Measurements from ENCODE around the gene MAD1L1. TPM values are rescaled to one million over a fixed set of nuclear protein-coding genes. Genes with fewer than 3 reads are reported as not detected.

Gene MAD1L1
- total RNA-seq, 1 donor from 2014 or later = 56.2 TPM

DNA sequence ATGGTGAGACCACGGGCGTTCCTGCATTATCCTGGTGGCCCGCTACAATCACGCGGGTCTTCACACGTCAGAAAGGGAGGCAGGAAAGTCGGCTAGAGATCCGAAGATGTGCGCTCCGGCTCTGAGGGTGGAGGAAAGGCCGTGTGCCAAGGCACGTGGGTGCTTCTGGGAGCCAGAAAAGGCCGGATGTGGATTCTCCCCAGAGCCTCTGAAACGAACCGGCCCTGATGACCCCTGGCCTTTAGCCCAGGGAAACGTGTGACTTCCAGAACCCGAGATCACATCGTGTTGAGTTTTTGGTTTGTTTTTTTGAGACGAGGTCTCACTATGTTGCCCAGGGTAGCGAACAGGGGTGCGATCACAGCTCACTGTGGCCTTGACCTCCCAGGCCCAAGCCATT, 318.4 kb downstream of the MAD1L1 start:
- intact Hi-C loops (cut with micrococcal nuclease) = no loop called here
- peaks cover 3% of the 10 kb centered on the region for H3K27me3 Mint-ChIP-seq (ENCODE audit: insufficient read depth)
- DNase-seq (ENCODE audit: low spot score) = no peak
- H3K36me3 Mint-ChIP-seq (ENCODE audit: low read depth) = no peaks in the 10 kb centered on the region
- no peak overlapping the region for H3K27ac Mint-ChIP-seq
- no peak overlapping the region for H3K4me3 Mint-ChIP-seq
- H3K9me3 Mint-ChIP-seq = no peaks in the 10 kb centered on the region
- no peaks in the 10 kb centered on the region for H3K4me1 Mint-ChIP-seq (ENCODE audit: low read depth)

DNA sequence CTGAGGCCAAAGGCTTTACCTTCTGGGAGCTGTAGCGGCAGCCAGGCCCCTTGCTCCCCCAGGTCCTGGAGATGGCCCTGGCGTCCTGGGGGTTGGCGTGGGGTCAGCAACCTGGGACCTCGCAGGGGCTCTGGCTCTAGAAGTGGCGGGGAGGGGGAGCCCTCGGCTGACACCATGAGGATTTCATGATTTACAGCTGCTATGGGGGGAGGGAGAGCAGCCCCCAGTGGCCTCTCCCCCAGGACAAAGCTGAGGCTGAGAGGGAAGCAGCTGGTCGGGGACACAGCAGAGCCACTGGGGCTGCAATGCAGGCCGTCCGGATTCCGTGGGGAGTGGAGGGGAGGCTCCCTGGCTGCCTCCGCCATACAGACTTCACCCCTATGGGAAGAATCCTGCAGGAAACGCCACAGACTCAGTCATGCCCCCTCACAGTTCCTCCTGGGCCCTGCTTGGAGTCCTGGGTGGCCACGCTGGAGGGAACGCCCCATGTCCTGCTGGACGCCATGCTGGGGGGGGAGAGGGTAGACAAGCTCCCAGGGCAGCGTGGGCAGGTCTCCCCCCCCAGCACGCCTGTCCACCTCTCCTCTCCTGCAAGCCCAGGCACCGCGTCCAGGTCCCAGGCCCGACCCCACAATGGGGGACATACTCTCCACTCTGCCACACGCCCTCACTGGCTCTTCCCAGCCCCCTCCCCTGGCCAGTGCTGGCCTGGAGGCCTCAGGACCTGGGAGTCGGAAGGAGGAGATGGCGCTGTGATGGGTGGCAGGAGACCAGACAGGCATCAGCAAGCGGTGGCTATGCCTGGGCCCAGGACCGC, 319.1 kb downstream of the MAD1L1 start:
- Mint-ChIP-seq H3K4me1 (ENCODE audit: low read depth) (no peaks in the 10 kb centered on the region), H3K27me3 (ENCODE audit: insufficient read depth) (peaks cover 3% of the 10 kb centered on the region), H3K9me3 (no peaks in the 10 kb centered on the region), H3K27ac (no peak overlapping the region), H3K36me3 (ENCODE audit: low read depth) (no peaks in the 10 kb centered on the region), H3K4me3 (no peak overlapping the region)
- intact Hi-C loops (cut with micrococcal nuclease) = no loop called here
- DNase-seq (ENCODE audit: low spot score) = no peak

DNA sequence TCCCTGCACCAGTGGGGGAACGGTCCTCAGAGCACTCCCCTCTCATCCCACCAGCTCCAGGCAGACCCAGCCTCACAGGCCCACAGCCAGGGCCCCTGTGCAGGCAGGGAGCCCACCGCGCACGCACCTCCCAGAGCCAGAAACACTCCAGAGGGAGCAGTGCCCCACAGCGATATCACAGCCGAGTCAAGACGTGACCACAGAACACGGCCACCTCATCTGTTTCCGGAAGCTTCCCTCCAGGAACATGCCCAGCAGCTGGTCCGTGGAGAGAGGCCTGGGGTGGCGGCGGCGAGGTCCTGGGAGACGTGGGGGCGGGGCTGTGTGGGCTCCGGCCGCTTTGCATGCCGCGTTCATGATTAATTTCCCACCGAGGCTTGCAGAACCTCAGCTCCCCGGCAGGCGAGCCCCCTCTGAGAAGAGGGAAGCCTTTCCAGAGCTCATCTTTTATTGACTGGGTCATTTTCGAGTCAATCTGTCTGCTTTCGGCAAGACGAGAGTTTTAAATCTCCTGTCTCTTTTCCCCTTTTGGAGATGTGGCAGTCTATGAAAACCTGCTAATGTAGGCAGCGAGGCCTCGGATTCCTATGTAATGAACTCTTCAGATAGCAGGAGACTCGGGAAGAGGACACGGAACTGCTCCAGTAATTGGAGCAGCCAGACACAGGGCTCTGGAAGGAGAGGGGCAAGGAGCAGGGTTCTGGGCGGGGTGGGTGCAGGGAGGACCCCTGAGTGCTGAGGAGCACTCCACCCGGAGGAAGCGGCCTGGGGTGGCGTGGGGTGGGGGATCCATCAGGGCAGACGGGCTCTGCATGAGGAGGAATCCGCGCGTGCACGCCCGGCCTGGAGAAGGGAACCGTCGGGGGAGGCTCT, 319.9 kb downstream of the MAD1L1 start:
- Mint-ChIP-seq H3K27ac (no peak overlapping the region), H3K36me3 (ENCODE audit: low read depth) (no peaks in the 10 kb centered on the region), H3K27me3 (ENCODE audit: insufficient read depth) (peaks cover 3% of the 10 kb centered on the region), H3K4me3 (no peak overlapping the region), H3K9me3 (no peaks in the 10 kb centered on the region), H3K4me1 (ENCODE audit: low read depth) (no peaks in the 10 kb centered on the region)
- no peak for DNase-seq (ENCODE audit: low spot score)
- intact Hi-C loops (cut with micrococcal nuclease) = no loop called here

DNA sequence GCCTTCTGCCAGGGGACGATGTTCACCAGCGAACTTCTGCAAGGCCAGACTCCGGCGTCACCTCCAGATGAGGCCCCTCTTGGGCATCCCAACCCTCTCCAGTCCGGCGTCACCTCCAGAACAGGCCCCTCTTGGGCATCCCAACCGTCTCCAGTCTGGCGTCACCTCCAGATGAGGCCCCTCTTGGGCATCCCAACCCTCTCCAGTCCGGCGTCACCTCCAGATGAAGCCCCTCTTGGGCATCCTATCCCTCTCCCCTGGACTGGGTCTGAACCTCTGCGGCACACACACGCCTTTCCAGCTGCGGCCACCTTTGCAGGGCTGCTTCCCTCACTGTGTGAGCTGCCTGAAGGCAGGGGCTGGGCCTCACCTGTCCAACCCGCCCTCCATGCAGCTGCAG, 321.2 kb downstream of the MAD1L1 start:
- intact Hi-C loops (cut with micrococcal nuclease) = no loop called here
- H3K27me3 Mint-ChIP-seq (ENCODE audit: insufficient read depth) = no peaks in the 10 kb centered on the region
- no peaks in the 10 kb centered on the region for H3K9me3 Mint-ChIP-seq
- no peak for DNase-seq (ENCODE audit: low spot score)
- H3K4me3 Mint-ChIP-seq = no peak overlapping the region
- H3K4me1 Mint-ChIP-seq (ENCODE audit: low read depth) = no peaks in the 10 kb centered on the region
- no peak overlapping the region for H3K27ac Mint-ChIP-seq
- H3K36me3 Mint-ChIP-seq (ENCODE audit: low read depth) = no peaks in the 10 kb centered on the region

DNA sequence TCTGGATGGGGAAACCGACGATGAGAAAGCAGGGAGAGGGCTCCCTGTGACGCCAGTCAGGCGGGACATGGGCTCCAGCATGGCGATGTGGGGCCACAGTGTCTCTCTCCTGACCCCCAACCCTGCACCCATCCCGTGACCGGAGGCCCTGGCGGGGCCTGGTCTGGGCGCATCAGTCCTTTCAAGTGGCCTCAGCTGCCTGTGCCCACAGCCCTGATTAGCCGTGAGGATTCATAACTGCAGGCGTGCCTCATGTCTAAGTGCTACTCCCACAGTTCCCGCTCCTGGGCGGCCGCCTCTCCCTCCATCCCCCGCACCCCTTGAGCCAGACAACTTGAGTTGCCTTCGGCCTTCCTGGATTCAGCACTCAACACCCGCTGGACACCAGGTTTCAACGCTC, 321.9 kb downstream of the MAD1L1 start:
- no peak overlapping the region for H3K4me3 Mint-ChIP-seq
- no peak for DNase-seq (ENCODE audit: low spot score)
- H3K9me3 Mint-ChIP-seq = no peaks in the 10 kb centered on the region
- H3K27me3 Mint-ChIP-seq (ENCODE audit: insufficient read depth) = no peaks in the 10 kb centered on the region
- no peaks in the 10 kb centered on the region for H3K4me1 Mint-ChIP-seq (ENCODE audit: low read depth)
- H3K27ac Mint-ChIP-seq = no peak overlapping the region
- no peaks in the 10 kb centered on the region for H3K36me3 Mint-ChIP-seq (ENCODE audit: low read depth)
- intact Hi-C loops (cut with micrococcal nuclease) = no loop called here

DNA sequence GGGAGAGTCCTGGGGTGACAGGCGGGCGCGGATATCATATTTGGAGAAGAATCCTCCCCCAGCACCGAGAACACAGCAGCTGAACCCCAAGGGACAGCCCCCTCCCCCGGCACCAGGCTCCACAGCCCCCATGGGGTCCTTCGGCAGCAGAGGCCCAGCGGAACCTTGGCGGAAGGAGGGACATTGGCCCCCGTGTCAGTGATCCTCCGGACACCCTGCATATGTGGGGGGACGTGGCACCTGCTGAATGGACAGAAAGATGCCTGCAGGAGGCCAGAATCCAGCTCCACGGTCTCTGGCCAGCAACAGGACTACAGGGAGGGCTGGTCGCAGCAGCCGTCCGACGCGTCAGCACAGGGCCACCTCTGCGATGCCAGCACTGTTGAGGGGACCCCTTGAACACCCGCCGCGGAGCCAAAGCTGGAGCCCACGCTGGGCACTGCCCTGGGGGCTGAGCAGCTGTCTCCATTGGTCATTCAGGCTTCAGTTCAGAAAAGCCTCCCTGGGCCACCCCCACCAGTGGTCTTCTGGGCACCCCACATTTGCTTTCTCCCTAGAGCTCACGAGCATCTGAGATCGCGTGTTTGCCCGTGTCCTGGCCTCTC, 322.6 kb downstream of the MAD1L1 start:
- no peak overlapping the region for H3K4me3 Mint-ChIP-seq
- no peaks in the 10 kb centered on the region for H3K4me1 Mint-ChIP-seq (ENCODE audit: low read depth)
- H3K27ac Mint-ChIP-seq = no peak overlapping the region
- intact Hi-C loops (cut with micrococcal nuclease) = no loop called here
- H3K36me3 Mint-ChIP-seq (ENCODE audit: low read depth) = no peaks in the 10 kb centered on the region
- H3K27me3 Mint-ChIP-seq (ENCODE audit: insufficient read depth) = no peaks in the 10 kb centered on the region
- DNase-seq (ENCODE audit: low spot score) = no peak
- H3K9me3 Mint-ChIP-seq = no peaks in the 10 kb centered on the region

DNA sequence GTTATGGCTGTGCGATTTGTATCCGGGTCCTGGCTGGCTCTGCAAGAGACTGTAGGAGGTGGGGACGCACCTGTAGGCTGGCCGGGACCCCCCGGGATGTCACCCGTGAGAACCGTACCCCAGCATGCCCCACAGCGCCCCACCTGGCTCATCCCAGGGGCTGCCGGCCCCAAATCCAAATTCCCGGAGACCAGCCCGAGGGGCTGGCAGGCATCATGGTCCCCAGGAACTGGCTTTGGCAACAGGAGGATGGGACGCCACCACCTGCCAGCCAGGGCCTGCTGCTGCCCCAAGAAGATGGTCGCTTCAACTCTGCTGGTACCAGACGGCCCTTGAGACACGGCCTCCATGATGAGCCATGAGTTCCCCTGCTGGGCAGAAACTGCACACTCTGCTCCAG, 323.3 kb downstream of the MAD1L1 start:
- Mint-ChIP-seq H3K4me3 (no peak overlapping the region), H3K36me3 (ENCODE audit: low read depth) (no peaks in the 10 kb centered on the region), H3K9me3 (no peaks in the 10 kb centered on the region), H3K27me3 (ENCODE audit: insufficient read depth) (no peaks in the 10 kb centered on the region), H3K27ac (no peak overlapping the region), H3K4me1 (ENCODE audit: low read depth) (no peaks in the 10 kb centered on the region)
- intact Hi-C loops (cut with micrococcal nuclease) = no loop called here
- no peak for DNase-seq (ENCODE audit: low spot score)

DNA sequence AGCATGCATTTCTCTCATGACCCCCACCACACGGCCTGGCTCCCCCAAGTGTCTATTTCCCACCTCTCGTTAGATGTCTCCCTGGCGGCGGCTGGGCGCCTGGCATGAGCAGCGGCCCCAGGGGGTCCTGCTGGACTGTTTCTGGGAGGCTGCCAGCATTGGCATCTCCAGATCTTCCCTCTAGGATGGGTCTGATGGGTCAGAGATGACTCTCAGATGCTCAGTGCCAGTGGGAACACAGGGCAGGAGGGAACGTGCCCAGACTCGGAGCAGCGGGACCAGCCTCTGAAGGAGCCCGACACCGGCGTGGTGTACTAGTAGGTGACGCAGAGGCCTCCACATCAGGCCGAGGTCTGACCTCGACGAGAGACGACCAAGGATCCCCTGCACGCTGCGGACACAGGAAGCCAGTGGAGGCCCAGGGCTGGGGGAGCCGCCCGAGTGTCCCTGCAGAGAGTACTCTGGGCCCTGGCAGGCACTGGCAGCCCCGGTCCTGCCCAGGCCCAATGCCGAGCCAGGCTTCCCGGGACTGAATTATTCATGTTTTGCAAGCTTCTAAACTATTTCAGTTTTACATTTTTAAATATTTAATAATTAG, 323.8 kb downstream of the MAD1L1 start:
- intact Hi-C loops (cut with micrococcal nuclease) = no loop called here
- Mint-ChIP-seq H3K4me1 (ENCODE audit: low read depth) (no peaks in the 10 kb centered on the region), H3K9me3 (no peaks in the 10 kb centered on the region), H3K27ac (no peak overlapping the region), H3K4me3 (no peak overlapping the region), H3K27me3 (ENCODE audit: insufficient read depth) (no peaks in the 10 kb centered on the region), H3K36me3 (ENCODE audit: low read depth) (no peaks in the 10 kb centered on the region)
- DNase-seq (ENCODE audit: low spot score) = no peak

DNA sequence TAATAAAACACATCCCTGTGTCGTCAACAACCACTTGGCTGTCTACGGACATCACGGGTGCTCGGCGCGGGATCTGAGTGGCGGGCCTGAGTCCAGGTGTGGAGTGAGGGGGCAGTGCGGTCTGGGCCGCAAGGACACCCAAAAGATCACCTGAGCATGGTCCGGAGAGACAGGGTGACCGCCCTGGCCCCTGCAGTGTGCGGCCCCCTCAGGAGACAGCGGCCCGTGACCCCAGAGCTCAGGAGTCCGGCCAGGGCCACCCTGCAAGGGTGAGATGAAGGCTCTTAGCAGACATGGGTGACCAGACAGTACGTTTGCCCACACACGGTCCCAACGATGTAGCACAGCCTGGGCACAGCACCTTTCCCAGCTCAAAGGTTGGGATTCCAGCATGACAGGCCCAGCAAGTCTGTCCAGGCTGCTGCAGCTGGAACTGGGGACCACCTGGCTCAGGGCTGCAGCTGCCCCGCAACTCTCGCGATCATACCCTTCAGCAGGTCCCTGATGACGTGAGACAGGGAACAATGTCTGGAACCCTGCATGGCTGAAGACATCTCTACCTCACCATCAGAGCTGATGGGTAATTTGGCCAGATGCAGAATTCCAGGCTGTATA, 324.9 kb downstream of the MAD1L1 start:
- Mint-ChIP-seq H3K36me3 (ENCODE audit: low read depth) (no peaks in the 10 kb centered on the region), H3K4me1 (ENCODE audit: low read depth) (no peaks in the 10 kb centered on the region), H3K27ac (no peak overlapping the region), H3K27me3 (ENCODE audit: insufficient read depth) (no peaks in the 10 kb centered on the region), H3K9me3 (no peaks in the 10 kb centered on the region), H3K4me3 (no peak overlapping the region)
- no peak for DNase-seq (ENCODE audit: low spot score)
- intact Hi-C loops (cut with micrococcal nuclease) = no loop called here

DNA sequence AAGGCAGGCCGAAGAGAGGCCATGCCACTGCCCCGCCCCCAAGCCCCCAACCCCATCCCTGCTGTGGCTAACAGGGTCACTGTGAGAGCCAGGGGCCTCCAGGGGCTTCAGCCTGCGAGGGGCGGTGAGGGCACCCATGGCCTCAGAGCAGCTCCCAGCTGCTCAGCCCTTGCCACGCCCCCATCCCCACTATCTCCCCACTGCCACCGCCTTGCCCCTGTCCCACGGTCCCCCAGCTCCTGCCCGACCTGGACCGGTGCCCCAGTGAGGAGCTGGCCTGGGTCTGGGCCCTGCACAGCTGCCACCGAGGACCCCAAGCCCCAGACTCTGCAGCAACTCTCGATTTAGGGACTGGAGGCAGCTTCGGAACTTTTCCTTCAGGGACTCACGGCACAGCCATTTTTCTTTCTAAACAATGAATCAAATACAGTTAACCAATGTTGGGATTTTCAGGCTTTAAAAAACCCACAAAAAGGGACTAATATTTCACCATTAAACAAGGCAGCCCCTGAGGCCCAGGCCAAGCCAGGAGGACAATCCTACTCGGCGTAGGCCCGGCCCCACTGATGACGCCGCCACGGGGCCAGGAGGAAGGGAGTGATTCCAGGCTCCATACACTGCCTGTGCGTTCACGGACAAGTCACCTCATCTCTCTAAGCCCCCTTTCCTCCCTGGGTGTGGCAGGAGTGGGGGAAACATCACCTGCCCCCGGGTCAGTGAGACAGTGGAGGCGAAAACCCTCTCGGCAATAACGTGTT, 325.6 kb downstream of the MAD1L1 start:
- Mint-ChIP-seq H3K27ac (no peak overlapping the region), H3K4me1 (ENCODE audit: low read depth) (no peaks in the 10 kb centered on the region), H3K36me3 (ENCODE audit: low read depth) (no peaks in the 10 kb centered on the region), H3K4me3 (no peak overlapping the region), H3K27me3 (ENCODE audit: insufficient read depth) (no peaks in the 10 kb centered on the region), H3K9me3 (no peaks in the 10 kb centered on the region)
- DNase-seq (ENCODE audit: low spot score) = no peak
- intact Hi-C loops (cut with micrococcal nuclease) = no loop called here

DNA sequence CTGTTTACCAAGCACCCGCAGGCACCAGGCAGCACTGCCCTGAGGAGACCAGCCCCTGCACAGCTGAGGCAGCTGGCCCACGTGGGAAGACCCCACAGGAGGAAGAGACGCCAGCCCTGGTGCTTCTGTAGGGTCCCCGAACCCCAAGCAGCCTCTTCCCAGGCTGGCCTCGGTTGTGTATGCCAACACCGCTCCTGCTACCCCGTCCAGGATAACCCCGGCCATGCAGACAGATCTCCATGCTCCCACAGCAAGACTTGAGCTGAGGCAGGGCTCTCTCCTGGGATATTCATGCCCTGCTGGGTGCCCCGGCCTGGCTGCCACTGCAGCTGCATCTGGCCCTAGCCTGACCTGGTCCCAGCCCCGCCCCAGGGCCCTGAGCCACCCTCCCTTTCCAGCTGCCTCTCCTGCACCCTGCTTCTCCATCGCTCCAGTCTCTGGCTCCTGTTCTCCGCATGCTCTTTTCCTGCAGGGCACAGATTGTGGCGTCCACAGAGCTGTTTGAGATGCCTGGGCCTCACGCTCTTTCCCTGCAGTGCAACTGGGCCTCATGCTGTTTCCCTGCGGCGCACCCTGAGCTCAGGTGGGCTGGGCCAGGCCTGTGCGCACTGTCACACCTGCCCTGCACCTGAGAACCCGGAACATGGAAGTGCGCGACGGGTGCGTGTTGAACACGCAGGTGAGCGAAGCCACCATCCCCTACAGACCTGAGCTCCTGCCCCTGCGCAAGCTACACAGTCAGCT, 326.5 kb downstream of the MAD1L1 start:
- no peaks in the 10 kb centered on the region for H3K27me3 Mint-ChIP-seq (ENCODE audit: insufficient read depth)
- H3K4me1 Mint-ChIP-seq (ENCODE audit: low read depth) = no peaks in the 10 kb centered on the region
- intact Hi-C loops (cut with micrococcal nuclease) = no loop called here
- H3K27ac Mint-ChIP-seq = no peak overlapping the region
- DNase-seq (ENCODE audit: low spot score) = no peak
- H3K36me3 Mint-ChIP-seq (ENCODE audit: low read depth) = no peaks in the 10 kb centered on the region
- H3K9me3 Mint-ChIP-seq = no peaks in the 10 kb centered on the region
- H3K4me3 Mint-ChIP-seq = no peak overlapping the region
